Lung (tissue), 12 donors: ENCODE data around the gene FAM83B. TPM values are rescaled to one million over a fixed set of nuclear protein-coding genes. Genes with fewer than 3 reads are reported as not detected.
"Not testable (repeated sequence)": the region's sequence is repeated elsewhere in the genome, so short reads cannot be mapped to it uniquely, and the experiment has no call there.

ENCODE experiments used
- ATAC-seq: fragments of 200-7000 bp; cut with Tn5 transposase; one replicate; pipeline ENCODE4 v1.9.1; 2020; ENCODE audit warnings: moderate number of reproducible peaks; ENCODE audit not compliant: insufficient read depth, low FRiP score
- DNase-seq, 3 donors: peaks; one replicate each; pipeline ENCODE4 v3.0.0-alpha.2; 2013 to 2017
- H3K27ac ChIP-seq, 2 donors: one replicate each; pipeline ENCODE4 v1.5.1; 2013; ENCODE audit warnings: mild to moderate bottlenecking in 2 of 2, moderate library complexity in 2 of 2, control low read depth in 1 of 2, inconsistent platforms in 1 of 2, low read depth in 1 of 2, low read length in 1 of 2
- H3K27me3 ChIP-seq, 3 donors: one replicate each; pipeline ENCODE4 v1.5.1; 2013; ENCODE audit warnings: low read length in 2 of 3; ENCODE audit not compliant: control insufficient read depth in 3 of 3, insufficient read depth in 3 of 3
- H3K36me3 ChIP-seq, 4 donors: one replicate each; pipeline ENCODE4 v1.5.1; 2013; ENCODE audit warnings: low read length in 4 of 4, mild to moderate bottlenecking in 1 of 4, moderate library complexity in 1 of 4; ENCODE audit not compliant: control insufficient read depth in 4 of 4, insufficient read depth in 4 of 4
- H3K4me1 ChIP-seq, 5 donors: one replicate each; pipeline ENCODE4 v1.5.1; 2013; ENCODE audit warnings: low read length in 5 of 5, mild to moderate bottlenecking in 2 of 5, moderate library complexity in 1 of 5; ENCODE audit not compliant: control insufficient read depth in 5 of 5, insufficient read depth in 5 of 5
- H3K4me3 ChIP-seq: one replicate; pipeline ENCODE4 v1.5.1; 2013; ENCODE audit warnings: mild to moderate bottlenecking, control low read depth, moderate library complexity
- H3K9ac ChIP-seq, 2 donors: one replicate each; pipeline ENCODE4 v1.5.1; 2013; ENCODE audit warnings: low read length in 2 of 2, control low read depth in 1 of 2; ENCODE audit not compliant: insufficient read depth in 1 of 2
- H3K9me3 ChIP-seq, 4 donors: one replicate each; pipeline ENCODE4 v1.5.1; 2013; ENCODE audit warnings: low read length in 3 of 4, mild to moderate bottlenecking in 1 of 4, moderate library complexity in 1 of 4; ENCODE audit not compliant: control insufficient read depth in 4 of 4, insufficient read depth in 3 of 4
- WGBS, 2 donors: extraction: QIAGEN DNeasy Blood & Tissue Kit; methylation state at CpG; one replicate each; pipeline ENCODE4 v1.1.7; 2013; 5-methylcytosine and 5-hydroxymethylcytosine counted together
- polyA plus RNA-seq, 2 donors: library from polyadenylated mRNA; stranded (reverse); fragments of 200-250 nt; gene quantifications; one replicate each; pipeline ENCODE4 v1.2.1, GENCODE V29; 2013
- total RNA-seq, 2 donors: library from RNA; depleted of rRNA in 1 of 2; stranded (reverse); fragments of >200 nt in 1 of 2; gene quantifications; one replicate each; pipeline ENCODE4 v1.2.1, GENCODE V29; 2014 to 2021
- TF ChIP-seq, protein P1 (sequence below): IDR thresholded peaks from 2 replicates; pipeline ENCODE4 v1.5.1; 2012; ENCODE audit warnings: mild to moderate bottlenecking; ENCODE audit errors: control extremely low read depth, extremely low read depth
- donor health status: control.
- donor health status: control.
- donor health status: Bipolar disorder and iron deficiency.
- donor health status: healthy.
- donor health status: DM: yes; HTN: yes; CAD: no.

FAM83B gene
- total and polyA plus RNA-seq, 4 donors: 0.04 to 4.4 (median 0.49) TPM

GRCh38 chr6:54878718-54879117, 32.1 kb downstream of the FAM83B start:
- H3K4me1 ChIP-seq: peaks cover 0 to 5% (median 0%) of the 10 kb centered on the region in 5 donors
- TF ChIP-seq, protein P1, sequence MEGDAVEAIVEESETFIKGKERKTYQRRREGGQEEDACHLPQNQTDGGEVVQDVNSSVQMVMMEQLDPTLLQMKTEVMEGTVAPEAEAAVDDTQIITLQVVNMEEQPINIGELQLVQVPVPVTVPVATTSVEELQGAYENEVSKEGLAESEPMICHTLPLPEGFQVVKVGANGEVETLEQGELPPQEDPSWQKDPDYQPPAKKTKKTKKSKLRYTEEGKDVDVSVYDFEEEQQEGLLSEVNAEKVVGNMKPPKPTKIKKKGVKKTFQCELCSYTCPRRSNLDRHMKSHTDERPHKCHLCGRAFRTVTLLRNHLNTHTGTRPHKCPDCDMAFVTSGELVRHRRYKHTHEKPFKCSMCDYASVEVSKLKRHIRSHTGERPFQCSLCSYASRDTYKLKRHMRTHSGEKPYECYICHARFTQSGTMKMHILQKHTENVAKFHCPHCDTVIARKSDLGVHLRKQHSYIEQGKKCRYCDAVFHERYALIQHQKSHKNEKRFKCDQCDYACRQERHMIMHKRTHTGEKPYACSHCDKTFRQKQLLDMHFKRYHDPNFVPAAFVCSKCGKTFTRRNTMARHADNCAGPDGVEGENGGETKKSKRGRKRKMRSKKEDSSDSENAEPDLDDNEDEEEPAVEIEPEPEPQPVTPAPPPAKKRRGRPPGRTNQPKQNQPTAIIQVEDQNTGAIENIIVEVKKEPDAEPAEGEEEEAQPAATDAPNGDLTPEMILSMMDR: no peak
- no peak for DNase-seq
- WGBS, 2 donors: 65 to 74% methylated on average over 2 of the region's 2 CpGs
- no peaks in the 10 kb centered on the region for H3K36me3 ChIP-seq
- H3K4me3 ChIP-seq: no peak overlapping the region
- no peak overlapping the region for H3K9ac ChIP-seq
- ATAC-seq: no peak
- H3K27ac ChIP-seq: no peak overlapping the region
- H3K27me3 ChIP-seq: no peaks in the 10 kb centered on the region
- no peaks in the 10 kb centered on the region for H3K9me3 ChIP-seq

- ATAC-seq (no peak), DNase-seq (no peak)
- 55 to 65% methylated on average over 8 of the region's 8 CpGs for whole genome bisulfite sequencing, 2 donors
Observed at GRCh38 chr6:54879188-54879985, 32.8 kb downstream of the FAM83B start.

DNA sequence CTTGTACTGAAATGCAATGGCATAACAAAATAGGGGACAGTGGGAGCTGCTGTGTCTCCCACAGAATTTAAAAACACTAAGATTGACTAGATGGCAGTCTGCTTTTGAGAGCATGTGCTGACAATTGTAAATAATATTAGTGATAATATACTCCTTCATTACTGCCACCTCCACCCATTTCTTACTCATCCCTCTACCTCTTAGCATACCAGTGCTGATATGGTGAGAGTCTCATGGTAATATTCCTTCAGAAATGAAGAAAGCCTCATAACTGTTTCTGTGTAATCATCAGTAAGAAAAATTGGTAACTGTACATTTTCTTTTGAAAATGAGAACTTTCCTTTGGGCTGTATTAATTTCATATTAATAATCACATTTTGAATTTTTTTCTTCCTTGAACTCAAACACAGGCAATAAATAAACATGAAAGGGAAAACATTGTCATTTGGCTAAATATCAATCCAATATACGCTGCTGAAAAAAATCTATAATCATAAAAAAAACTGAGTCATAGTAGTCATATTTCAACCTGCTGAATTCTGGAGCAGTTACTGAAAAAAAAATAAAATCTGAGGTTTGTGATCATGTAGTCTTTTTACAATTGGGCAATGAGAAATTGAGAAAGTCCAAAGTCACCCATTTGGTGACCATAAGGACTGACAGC, 34.6 kb downstream of the FAM83B start:
- Histone ChIP-seq H3K27ac (no peak overlapping the region), H3K36me3 (no peaks in the 10 kb centered on the region), H3K27me3 (no peaks in the 10 kb centered on the region), H3K4me3 (no peak overlapping the region), H3K9me3 (no peaks in the 10 kb centered on the region), H3K9ac (no peak overlapping the region), H3K4me1 (peaks cover 0 to 5% (median 0%) of the 10 kb centered on the region in 5 donors)
- TF ChIP-seq, protein P1: no peak
- no peak for DNase-seq
- 80 to 87% methylated on average over 1 of the region's 1 CpG for WGBS, 2 donors
- ATAC-seq: no peak

More at GRCh38 chr6:54879188-54879985, 32.8 kb downstream of the FAM83B start:
- Histone ChIP-seq H3K27me3 (no peaks in the 10 kb centered on the region), H3K9ac (no peak overlapping the region), H3K4me1 (peaks cover 0 to 5% (median 0%) of the 10 kb centered on the region in 5 donors), H3K4me3 (no peak overlapping the region), H3K27ac (no peak overlapping the region), H3K9me3 (no peaks in the 10 kb centered on the region), H3K36me3 (no peaks in the 10 kb centered on the region)
- TF ChIP-seq, protein P1: no peak

- H3K4me1 ChIP-seq, ATAC-seq, H3K27me3 ChIP-seq, H3K9me3 ChIP-seq, DNase-seq, H3K9ac ChIP-seq, H3K27ac ChIP-seq, H3K36me3 ChIP-seq, H3K4me3 ChIP-seq: not testable (repeated sequence)
- WGBS, 2 donors: 93 to 95% methylated on average over 3 of the region's 3 CpGs
Observed at GRCh38 chr6:54881891-54882290, 35.3 kb downstream of the FAM83B start.
